Measurements from ENCODE around the gene MAPK8IP1.

Gene MAPK8IP1

GRCh38 chr11:45917623-45918330 is 32.3 kb downstream of the MAPK8IP1 start, which contains the start of gene PEX16:
TSS of gene PEX16 (minus strand) at chr11:45917877. CDS start at chr11:45917811, 66 bp downstream.
- TF ChIP-seq GATA1 (IDR thresholded peaks at IDR 0.05; ENCODE audit: low read depth, low read length) (no peak), POLR2A (IDR thresholded peaks at IDR 0.05; ENCODE audit: low read length) (peak; percentile 84)

GRCh38 chr11:45918331-45918941 is 33.0 kb downstream of the MAPK8IP1 start:
- no peak for TF ChIP-seq GATA1 (IDR thresholded peaks at IDR 0.05; ENCODE audit: low read depth, low read length)
- TF ChIP-seq POLR2A (IDR thresholded peaks at IDR 0.05; ENCODE audit: low read length): no peak
- DNase-seq: peak; percentile 68 to 73

More at GRCh38 chr11:45917623-45918330, 32.3 kb downstream of the MAPK8IP1 start, which contains the start of gene PEX16:
- DNase-seq: peak; percentile 98

GRCh38 chr11:45918962-45919675 is 33.7 kb downstream of the MAPK8IP1 start:
- TF ChIP-seq POLR2A (IDR thresholded peaks at IDR 0.05; ENCODE audit: low read length) (no peak), GATA1 (IDR thresholded peaks at IDR 0.05; ENCODE audit: low read depth, low read length) (no peak)
- DNase-seq: no peak

GRCh38 chr11:45919806-45920530 is 34.5 kb downstream of the MAPK8IP1 start:
- DNase-seq: no peak

DNA sequence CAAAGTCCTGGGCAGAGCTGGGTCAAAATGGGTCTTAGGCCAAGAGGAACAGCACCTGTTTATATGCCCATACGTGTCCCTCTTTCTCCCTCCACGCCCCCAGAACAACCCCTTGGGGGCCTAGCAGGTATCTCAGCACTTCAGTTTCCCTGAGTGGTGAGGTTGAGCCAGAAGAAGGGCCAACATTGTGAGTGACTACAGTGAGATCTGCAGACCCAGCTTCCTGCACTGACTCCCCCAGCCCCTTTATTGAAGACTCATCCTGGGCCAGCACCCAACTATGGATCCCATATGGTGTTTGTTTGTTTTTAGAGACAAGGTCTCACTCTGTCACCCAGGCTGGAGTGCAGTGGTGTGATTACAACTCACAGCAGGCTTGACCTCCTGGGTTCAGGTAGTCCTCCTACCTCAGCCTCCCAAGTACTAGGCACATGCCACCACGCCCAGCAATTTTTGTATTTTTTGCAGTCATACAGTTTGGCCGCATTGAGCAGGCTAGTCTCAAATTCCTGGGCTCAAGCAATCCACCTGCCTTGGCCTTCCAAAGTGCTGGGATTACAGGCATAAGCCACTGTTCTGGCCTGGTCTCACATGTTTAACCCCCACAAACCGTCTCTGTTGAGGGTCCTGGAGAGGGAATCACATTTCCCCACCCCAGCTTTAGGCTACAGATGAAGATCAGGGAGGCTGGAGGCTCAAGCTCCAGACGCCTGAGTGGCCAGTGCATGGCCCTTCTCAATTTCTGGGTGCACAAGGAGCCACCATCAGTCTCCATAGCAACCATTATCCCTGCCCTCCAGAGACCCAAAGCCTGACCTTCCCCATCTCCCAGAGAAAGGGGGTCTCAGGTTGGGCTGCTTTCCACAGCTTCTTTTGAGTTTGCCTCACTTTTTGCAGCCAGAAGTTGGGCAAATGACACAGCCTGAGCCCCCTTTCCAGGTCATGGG is 35.4 kb downstream of the MAPK8IP1 start:
- DNase-seq: no peak
- TF ChIP-seq GATA1 (IDR thresholded peaks at IDR 0.05; ENCODE audit: low read depth, low read length): no peak
- no peak for TF ChIP-seq POLR2A (IDR thresholded peaks at IDR 0.05; ENCODE audit: low read length)

More at GRCh38 chr11:45919806-45920530, 34.5 kb downstream of the MAPK8IP1 start:
- TF ChIP-seq GATA1 (IDR thresholded peaks at IDR 0.05; ENCODE audit: low read depth, low read length) (no peak), POLR2A (IDR thresholded peaks at IDR 0.05; ENCODE audit: low read length) (no peak)

DNA sequence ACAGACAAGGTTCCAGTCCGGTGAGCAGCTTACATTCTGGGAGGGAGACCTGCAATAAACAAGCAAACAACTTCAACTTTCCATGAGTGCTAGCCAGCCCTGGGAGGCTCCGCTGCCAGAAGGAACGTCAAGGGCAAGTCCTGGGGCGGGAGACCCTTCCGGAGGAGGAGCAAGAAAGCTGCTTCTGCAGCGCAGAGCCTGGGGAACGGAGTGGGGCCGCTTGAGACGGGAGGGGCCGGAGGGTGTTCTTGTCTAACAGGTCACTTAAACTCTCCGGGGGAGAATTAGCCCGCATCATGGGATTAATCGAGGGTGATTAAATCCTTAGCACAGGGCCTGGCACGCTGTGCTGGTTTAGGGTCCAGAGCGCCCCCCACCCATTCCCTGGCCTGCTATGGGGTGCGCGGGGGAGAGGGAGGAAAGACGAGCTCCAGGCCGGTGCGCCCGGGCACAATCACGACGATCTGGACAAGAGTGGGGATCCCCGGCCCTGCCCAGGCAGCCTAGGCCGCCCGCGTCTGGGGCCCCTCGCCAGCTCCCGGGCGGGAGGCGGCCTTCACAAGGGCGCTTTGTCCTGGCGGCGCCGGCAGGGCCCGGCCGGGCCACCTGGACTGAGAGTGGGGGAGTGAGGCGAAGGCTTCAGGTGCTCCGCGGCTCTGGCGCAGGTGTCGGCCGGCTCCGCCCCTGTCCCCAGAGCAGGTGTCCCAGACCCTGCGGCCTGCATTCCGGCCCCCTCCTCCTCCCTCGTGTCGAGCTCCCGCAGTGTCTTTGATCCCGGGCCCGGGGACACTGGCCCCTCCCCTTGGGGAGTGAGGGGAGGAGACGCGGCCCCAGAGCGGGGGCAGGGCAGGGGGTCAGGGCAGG is 36.3 kb downstream of the MAPK8IP1 start:
- no peak for DNase-seq
- no peak for TF ChIP-seq POLR2A (IDR thresholded peaks at IDR 0.05; ENCODE audit: low read length)
- TF ChIP-seq GATA1 (IDR thresholded peaks at IDR 0.05; ENCODE audit: low read depth, low read length): no peak

- DNase-seq: no peak
- no peak for TF ChIP-seq GATA1 (IDR thresholded peaks at IDR 0.05; ENCODE audit: low read depth, low read length)
- TF ChIP-seq POLR2A (IDR thresholded peaks at IDR 0.05; ENCODE audit: low read length): no peak
Measured at GRCh38 chr11:45922425-45923082, 37.1 kb downstream of the MAPK8IP1 start, which contains the start of gene LARGE2. TSS of gene LARGE2 (plus strand) at chr11:45922656. CDS start at chr11:45922883, 227 bp downstream.

- TF ChIP-seq GATA1 (IDR thresholded peaks at IDR 0.05; ENCODE audit: low read depth, low read length) (no peak), POLR2A (IDR thresholded peaks at IDR 0.05; ENCODE audit: low read length) (no peak)
- DNase-seq: no peak
Measured at GRCh38 chr11:45924036-45924915, 38.8 kb downstream of the MAPK8IP1 start.

GRCh38 chr11:45924927-45925326 is 39.5 kb downstream of the MAPK8IP1 start:
- TF ChIP-seq POLR2A (IDR thresholded peaks at IDR 0.05; ENCODE audit: low read length) (no peak), GATA1 (IDR thresholded peaks at IDR 0.05; ENCODE audit: low read depth, low read length) (no peak)

GRCh38 chr11:45925550-45925949 is 40.1 kb downstream of the MAPK8IP1 start:
- TF ChIP-seq GATA1 (IDR thresholded peaks at IDR 0.05; ENCODE audit: low read depth, low read length) (no peak), POLR2A (IDR thresholded peaks at IDR 0.05; ENCODE audit: low read length) (no peak)
- no peak for DNase-seq

More at GRCh38 chr11:45924927-45925326, 39.5 kb downstream of the MAPK8IP1 start:
- no peak for DNase-seq

Data from erythroblast (primary cell).